ENCODE data around the gene LMO3.

Gene LMO3

GRCh38 chr12:16585781-16586180, 20.2 kb downstream of the LMO3 start:
- TF ChIP-seq ZNF565 (CRISPR knock-in tag; conservative IDR thresholded peaks at IDR 0.05; ENCODE audit: low read depth) (no peak), ARNTL (CRISPR knock-in tag; IDR thresholded peaks at IDR 0.05; ENCODE audit: borderline replicate concordance, low read depth) (no peak), GLIS3 (CRISPR knock-in tag; IDR thresholded peaks at IDR 0.05) (no peak), TSHZ2 (CRISPR knock-in tag; IDR thresholded peaks at IDR 0.05) (no peak), ZNF8 (CRISPR knock-in tag; IDR thresholded peaks at IDR 0.05) (no peak), ESRRG (CRISPR knock-in tag; IDR thresholded peaks at IDR 0.05) (no peak), RARB (CRISPR knock-in tag; IDR thresholded peaks at IDR 0.05) (no peak), ZNF70 (CRISPR knock-in tag; IDR thresholded peaks at IDR 0.05) (no peak), PPARA (CRISPR knock-in tag; IDR thresholded peaks at IDR 0.05; ENCODE audit: borderline replicate concordance) (no peak), BACH2 (CRISPR knock-in tag; IDR thresholded peaks at IDR 0.05; ENCODE audit: borderline replicate concordance) (no peak), POU6F1 (CRISPR knock-in tag; IDR thresholded peaks at IDR 0.05; ENCODE audit: borderline replicate concordance, low read depth) (no peak), PATZ1 (CRISPR knock-in tag; IDR thresholded peaks at IDR 0.05; ENCODE audit: borderline replicate concordance) (no peak), TCF4 (CRISPR knock-in tag; IDR thresholded peaks at IDR 0.05; ENCODE audit: borderline replicate concordance) (no peak), CREB5 (CRISPR knock-in tag; IDR thresholded peaks at IDR 0.05; ENCODE audit: low read depth) (no peak), SNAI2 (CRISPR knock-in tag; IDR thresholded peaks at IDR 0.05) (no peak), OSR1 (CRISPR knock-in tag; IDR thresholded peaks at IDR 0.05) (no peak), ISL1 (CRISPR knock-in tag; IDR thresholded peaks at IDR 0.05) (no peak), TOX (CRISPR knock-in tag; IDR thresholded peaks at IDR 0.05; ENCODE audit: borderline replicate concordance) (no peak), CSRNP3 (CRISPR knock-in tag; IDR thresholded peaks at IDR 0.05) (no peak)
- no peak for ATAC-seq

GRCh38 chr12:16583969-16584745, 21.8 kb downstream of the LMO3 start:
- no peak for ATAC-seq
- TF ChIP-seq ZC3H10 (CRISPR knock-in tag; IDR thresholded peaks at IDR 0.05) = no peak
- no peak for TF ChIP-seq OSR1 (CRISPR knock-in tag; IDR thresholded peaks at IDR 0.05)
- TF ChIP-seq ZFP3 (CRISPR knock-in tag; IDR thresholded peaks at IDR 0.05) = no peak
- TF ChIP-seq ZFP30 (CRISPR knock-in tag; IDR thresholded peaks at IDR 0.05) = no peak
- TF ChIP-seq CSRNP3 (CRISPR knock-in tag; IDR thresholded peaks at IDR 0.05) = no peak
- TF ChIP-seq PPARA (CRISPR knock-in tag; IDR thresholded peaks at IDR 0.05; ENCODE audit: borderline replicate concordance) = no peak
- TF ChIP-seq CREB5 (CRISPR knock-in tag; IDR thresholded peaks at IDR 0.05; ENCODE audit: low read depth) = no peak
- TF ChIP-seq ARNTL (CRISPR knock-in tag; IDR thresholded peaks at IDR 0.05; ENCODE audit: borderline replicate concordance, low read depth) = no peak
- TF ChIP-seq TSHZ2 (CRISPR knock-in tag; IDR thresholded peaks at IDR 0.05) = no peak
- TF ChIP-seq RARB (CRISPR knock-in tag; IDR thresholded peaks at IDR 0.05) = no peak

Measured in SK-N-SH treated with all-trans-retinoic acid at 6 μM for 48 hours (cell line).